ENCODE results near the gene GGTLC1.
"Not testable (repeated sequence)": the region's sequence is repeated elsewhere in the genome, so short reads cannot be mapped to it uniquely, and the experiment has no call there.

The GGTLC1 gene

DNA sequence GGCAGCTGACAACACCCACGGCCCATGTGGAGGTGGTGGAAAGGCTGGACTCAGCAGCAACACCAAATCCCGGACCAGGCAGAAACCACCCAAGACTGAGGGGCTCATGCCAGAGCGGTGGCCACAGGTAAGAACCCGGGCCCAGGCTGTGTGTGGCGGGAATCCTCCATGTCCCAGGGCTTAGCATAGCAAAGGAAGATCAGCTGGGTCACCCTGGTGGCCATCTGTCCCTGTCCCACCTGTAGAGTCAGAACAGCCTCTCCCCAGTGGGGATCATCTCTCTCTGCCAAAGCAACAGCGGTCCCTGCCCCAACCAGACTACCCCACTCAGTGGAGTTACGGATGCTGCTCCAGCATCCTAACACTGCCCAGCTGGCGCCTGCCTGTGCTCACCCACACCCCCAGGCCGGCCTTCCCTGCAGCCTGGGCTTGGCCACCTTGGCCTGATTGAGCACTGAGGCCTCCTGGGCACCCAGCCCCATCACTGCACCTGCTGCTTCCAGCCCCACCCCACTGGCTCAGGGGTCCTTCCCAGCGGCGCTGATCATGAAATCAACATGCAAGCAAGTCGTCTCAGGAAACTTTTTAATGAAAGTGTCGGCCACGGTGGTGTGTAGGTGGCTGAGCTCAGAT lies 5.5 kb upstream of the GGTLC1 start:
- not testable (repeated sequence) for DNase-seq (ENCODE audit: low read depth in 2 of 2)

DNA sequence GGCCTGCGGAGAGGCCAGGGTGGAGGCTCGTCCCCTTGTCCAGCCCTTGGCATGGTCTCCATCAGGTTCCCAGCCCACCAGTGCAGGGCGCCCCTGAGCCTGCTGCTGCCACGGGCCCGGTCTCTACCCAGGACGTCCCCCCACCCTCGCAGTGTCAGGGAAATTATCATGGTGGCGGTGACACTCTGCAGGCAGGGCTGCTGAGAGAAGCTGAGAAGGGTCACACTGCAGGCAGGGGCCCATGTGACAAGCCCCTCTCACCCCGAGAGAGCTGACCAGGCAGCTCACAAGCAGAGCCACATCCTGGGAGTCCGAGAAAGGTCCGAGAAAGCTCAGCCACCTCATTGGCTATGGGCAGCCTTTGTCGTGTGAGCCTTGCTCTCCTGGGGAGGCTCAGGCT lies 4.9 kb upstream of the GGTLC1 start:
- not testable (repeated sequence) for DNase-seq (ENCODE audit: low read depth in 2 of 2)

- not testable (repeated sequence) for DNase-seq (ENCODE audit: low read depth in 2 of 2)
These were observed 1.7 kb upstream of the GGTLC1 start for GRCh38 chr20:23990296-23990695.

- not testable (repeated sequence) for DNase-seq (ENCODE audit: low read depth in 2 of 2)
These were observed 387 bp upstream of the GGTLC1 start for GRCh38 chr20:23988966-23989365.

GRCh38 chr20:23986716-23987115 lies 1.9 kb downstream of the GGTLC1 start:
- DNase-seq (ENCODE audit: low read depth in 2 of 2): not testable (repeated sequence)

- DNase-seq (ENCODE audit: low read depth in 2 of 2): not testable (repeated sequence)
These were observed 2.3 kb downstream of the GGTLC1 start for GRCh38 chr20:23986310-23986709.

DNA sequence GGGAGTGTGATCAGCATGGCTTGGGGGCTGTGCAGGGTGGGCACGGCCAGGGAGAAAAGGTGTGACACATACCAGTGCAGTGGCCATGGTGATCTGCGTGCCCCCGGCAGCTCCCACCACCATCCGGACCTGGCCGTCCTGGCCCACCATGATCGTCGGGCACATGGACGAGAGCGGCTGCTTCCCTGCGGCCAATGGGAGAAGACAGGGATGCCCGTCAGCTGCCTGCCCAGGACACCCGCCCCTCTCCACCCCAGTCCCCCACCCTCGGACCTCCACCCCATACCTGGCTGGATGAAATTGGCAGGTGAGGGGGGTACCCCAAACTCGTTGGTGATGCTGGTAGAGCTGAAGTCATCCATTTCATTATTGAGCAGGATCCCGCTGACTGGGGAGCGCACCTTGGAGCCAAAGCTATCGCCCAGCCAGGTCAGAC lies 2.8 kb downstream of the GGTLC1 start:
- not testable (repeated sequence) for DNase-seq (ENCODE audit: low read depth in 2 of 2)

GRCh38 chr20:23985066-23985789 lies 3.4 kb downstream of the GGTLC1 start:
- not testable (repeated sequence) for DNase-seq (ENCODE audit: low read depth in 2 of 2)

DNA sequence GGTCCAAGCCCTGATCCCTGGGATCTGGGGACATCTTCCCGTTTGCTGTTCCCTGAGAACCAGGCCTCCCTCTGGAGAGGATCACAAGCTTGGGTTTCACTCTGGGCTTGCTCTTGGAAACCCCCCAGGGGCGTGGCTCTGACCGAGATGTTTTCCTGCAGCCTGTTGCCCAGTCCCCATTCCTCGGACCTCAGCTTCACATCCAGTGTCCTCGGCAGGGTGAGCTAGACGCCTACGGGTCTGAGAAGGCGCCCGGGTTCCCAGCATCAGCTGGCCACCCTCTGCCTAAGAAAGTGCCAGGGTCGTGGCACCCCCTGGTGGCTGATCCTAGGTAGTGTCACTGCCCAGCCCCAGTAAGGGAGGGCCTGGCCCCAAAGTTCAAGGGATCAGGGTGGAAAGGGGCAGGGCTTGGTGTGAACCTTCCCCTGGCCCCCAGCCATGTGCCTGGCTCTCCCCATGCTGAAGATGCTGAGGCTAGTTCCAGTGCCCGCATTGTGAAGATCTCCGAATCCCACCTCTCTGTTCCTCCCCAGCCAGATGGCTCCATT lies 4.0 kb downstream of the GGTLC1 start:
- DNase-seq (ENCODE audit: low read depth in 2 of 2): not testable (repeated sequence)

DNA sequence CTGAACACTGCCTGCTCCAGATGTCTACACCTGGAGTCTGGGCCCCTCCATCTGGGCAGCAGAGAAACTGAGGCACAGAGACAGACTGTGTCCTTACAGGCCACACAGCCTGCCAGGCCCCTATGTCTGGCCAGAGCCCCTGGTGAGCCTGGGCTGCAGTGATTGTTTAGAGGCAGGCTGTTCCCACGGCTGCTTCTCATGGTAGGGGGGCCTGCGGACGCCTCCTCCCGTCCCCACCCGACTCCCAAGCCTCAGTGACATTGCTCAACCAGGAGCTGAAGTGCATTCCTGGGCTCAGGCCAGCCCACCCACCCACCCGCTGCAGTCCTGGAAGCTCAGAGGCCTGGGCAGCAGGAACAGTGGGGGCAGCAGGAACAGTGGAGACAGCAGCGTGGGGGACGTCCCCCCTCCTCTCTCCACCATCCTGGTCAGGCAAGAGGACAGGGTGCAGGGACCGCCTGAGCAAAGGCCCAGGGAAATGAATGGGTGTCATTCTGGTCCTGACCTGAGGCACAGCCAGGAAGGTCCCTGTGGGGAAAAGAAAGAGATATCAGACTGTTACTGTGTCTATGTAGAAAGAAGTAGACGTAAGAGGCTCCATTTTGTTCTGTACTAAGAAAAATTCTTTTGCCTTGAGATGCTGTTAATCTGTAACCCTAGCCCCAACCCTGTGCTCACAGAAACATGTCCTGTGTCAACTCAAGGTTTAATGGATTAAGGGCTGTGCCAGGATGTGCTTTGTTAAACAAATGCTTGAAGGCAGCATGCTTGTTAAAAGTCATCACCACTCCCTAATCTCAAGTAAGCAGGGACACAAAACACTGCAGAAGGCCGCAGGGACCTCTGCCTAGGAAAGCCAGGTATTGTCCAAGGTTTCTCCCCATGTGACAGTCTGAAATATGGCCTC lies 6.2 kb downstream of the GGTLC1 start:
- not testable (repeated sequence) for DNase-seq (ENCODE audit: low read depth in 2 of 2)

GRCh38 chr20:23981526-23981925 lies 7.1 kb downstream of the GGTLC1 start:
- DNase-seq (ENCODE audit: low read depth in 2 of 2): not testable (repeated sequence)

DNA sequence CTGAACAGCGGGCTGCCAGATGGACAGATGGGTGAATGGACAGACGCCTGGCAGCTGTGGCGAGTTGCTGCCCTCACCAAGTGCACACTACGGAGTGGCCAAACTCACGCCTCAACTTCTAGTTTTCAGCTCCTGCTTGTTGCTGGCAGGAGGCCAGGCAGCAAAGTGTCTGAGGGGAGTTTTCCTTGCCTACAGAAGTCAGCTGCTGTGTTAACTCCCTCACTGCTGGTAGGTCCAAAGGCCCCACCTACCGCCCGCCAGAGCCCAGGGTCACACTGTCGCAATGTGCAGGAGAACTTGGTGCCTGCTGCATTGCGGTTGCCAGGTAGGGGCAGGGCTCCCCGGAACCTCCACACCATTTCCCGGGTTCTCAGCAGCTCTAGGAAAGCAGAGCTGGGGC lies 7.6 kb downstream of the GGTLC1 start:
- DNase-seq (ENCODE audit: low read depth in 2 of 2): not testable (repeated sequence)

DNA sequence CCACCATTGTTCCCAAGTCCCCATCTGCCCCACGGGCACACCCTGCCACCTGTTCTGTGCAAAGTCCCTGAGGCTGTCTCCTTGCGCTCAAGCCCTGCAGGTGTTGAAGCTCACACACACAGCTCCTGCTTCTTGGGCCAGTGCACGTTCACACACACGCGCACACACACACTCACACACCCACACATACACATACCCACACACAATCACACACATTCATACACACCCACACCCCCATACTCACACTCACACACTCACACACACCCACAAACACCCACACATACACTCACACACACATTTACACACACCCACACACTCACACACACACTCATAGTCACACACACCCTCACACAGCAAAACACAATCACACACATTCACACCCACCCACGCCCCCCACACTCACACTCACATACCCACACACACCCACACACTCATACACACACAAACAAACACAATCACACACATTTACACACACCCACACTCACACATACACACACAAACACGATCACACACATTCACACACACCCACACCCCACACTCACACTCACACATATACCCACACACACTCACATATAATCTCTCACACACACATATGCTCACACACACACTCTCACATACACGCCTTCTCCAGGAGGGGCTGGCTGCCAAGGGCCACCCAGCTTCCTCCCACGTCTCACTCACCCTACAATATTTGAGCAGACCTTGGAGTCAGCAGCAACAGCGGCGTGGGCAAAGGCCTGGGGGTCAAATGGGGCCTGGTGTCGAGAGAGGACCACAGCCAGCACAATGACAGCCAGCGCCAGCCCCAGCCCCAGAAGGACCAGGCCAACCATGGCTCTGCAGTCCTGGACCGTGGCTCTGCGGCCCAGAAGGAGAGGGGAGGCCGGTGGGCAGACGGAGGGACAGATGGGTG lies 8.4 kb downstream of the GGTLC1 start:
- not testable (repeated sequence) for DNase-seq (ENCODE audit: low read depth in 2 of 2)

GRCh38 chr20:23979380-23979779 lies 9.2 kb downstream of the GGTLC1 start:
- not testable (repeated sequence) for DNase-seq (ENCODE audit: low read depth in 2 of 2)

DNA sequence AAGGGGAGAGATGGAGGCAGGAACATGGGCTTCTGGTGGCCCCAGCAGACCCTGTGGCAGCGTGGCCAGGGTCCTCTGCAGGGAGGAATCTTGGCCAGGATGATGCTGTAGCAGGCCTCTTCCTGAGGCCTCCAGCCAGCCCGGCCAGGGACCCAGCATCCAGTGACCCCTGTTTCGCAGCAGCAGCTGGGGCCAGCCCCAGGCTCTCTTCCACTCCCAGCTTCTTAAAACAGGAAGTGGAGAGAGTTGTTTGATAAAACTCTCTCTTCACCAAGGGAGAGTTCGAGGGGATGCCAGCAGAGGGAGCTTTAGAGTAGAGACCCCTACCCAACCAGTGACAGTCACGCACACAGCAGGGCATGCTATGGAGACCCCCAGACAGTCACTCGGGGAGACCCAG lies 10.1 kb downstream of the GGTLC1 start:
- not testable (repeated sequence) for DNase-seq (ENCODE audit: low read depth in 2 of 2)

- no peak for DNase-seq (ENCODE audit: low read depth in 2 of 2)
These were observed 13.6 kb downstream of the GGTLC1 start for GRCh38 chr20:23974966-23975365.

DNA sequence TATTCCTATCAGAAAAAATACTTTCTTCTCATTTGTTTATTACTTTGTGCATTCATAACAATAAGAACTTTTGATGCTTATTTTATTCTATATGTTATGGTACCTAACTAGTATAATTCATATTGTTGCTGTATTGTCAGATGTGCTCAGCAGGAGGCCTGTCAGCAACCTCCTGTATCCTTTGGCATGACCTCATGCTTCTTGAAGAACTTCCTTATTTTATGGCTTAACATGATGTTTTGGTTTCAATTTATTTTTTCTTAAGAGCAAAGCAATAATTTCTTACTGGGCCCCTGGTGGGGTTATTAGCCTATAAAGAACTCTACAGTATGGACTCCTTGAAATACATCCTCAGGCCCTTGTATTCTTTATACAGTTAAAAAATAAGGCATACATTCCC lies 17.3 kb downstream of the GGTLC1 start:
- no peak for DNase-seq (ENCODE audit: low read depth in 2 of 2)

DNA sequence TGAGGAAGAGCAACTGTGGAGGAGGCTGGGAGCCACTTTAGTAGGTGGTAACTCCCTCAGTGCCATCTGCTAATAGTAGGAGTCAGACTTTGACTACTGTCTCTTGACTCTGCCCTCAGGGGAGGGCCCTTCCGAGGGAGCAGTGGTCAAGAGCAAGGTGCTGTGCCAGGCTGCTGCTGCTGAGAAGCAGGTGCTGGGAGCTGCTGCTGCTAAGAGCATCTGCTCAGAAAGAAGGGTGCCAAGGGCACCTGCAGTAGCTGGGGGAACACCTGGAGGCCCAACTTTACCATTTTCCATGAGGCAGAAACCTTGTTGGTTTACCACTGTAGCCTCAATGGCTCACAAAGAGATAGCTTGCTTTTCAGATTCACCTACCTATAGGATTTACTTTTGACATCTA lies 18.5 kb downstream of the GGTLC1 start:
- no peak for DNase-seq (ENCODE audit: low read depth in 2 of 2)

- DNase-seq (ENCODE audit: low read depth in 2 of 2): no peak
These were observed 21.0 kb downstream of the GGTLC1 start for GRCh38 chr20:23967616-23967979.

DNA sequence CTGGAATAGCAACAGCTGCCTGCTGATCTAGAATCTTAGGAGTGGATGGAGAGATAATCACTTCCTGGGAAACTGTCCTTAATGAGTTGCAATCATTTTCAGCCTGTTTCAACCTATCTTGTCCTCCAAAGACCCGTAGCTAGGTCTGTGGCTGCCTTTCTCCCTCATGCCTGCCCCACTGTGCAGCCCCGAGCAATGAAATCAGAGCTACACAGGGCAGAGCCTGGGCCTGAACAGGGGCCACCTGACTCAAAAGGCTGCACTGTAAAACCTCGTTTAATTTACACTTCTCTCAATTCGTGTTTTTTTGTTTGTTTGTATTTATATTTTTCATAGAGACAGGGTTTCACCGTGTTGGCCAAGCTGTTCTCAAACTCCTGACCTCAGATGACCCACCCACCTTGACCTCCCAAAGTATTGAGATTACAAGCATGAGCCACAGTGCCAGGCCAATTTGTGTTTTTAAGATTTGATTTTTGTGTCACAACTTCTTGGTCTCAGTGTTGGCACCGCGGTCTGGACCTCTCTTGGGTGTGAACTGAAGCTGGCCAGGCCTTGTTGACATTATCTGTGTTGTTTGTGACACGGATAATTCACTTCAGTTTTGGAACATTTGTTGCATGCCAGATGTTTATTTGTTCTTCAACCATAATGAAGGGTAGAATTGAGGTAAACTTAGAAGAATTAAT lies 21.5 kb downstream of the GGTLC1 start:
- no peak for DNase-seq (ENCODE audit: low read depth in 2 of 2)
